Ishikawa (cell line): Measurements from ENCODE around the gene GAMT.
A peak's percentile ranks its signal among the peaks of the same experiment; 100 is the strongest.

Experiments
- CEBPB ChIP-seq: IDR thresholded peaks from 2 replicates; pipeline ENCODE4 v1.6.1; 2012
- CREB1 ChIP-seq: IDR thresholded peaks from 2 replicates; pipeline ENCODE4 v1.6.1; 2012; ENCODE audit warnings: low read depth
- EGR1 ChIP-seq: IDR thresholded peaks from 2 replicates; pipeline ENCODE4 v1.6.1; 2012
- EP300 ChIP-seq: IDR thresholded peaks from 2 replicates; pipeline ENCODE4 v1.6.1; 2012; ENCODE audit warnings: borderline replicate concordance
- FOXM1 ChIP-seq: IDR thresholded peaks from 2 replicates; pipeline ENCODE4 v1.6.1; 2012; ENCODE audit warnings: low read depth, borderline replicate concordance
- NFIC ChIP-seq: IDR thresholded peaks from 2 replicates; pipeline ENCODE4 v1.6.1; 2012
- RAD21 ChIP-seq: IDR thresholded peaks from 2 replicates; pipeline ENCODE4 v1.6.1; 2012; ENCODE audit warnings: low read depth
- TAF1 ChIP-seq: IDR thresholded peaks from 2 replicates; pipeline ENCODE4 v1.6.1; 2012; ENCODE audit warnings: low read depth, mild to moderate bottlenecking
- TCF12 ChIP-seq: IDR thresholded peaks from 2 replicates; pipeline ENCODE4 v1.6.1; 2012; ENCODE audit warnings: low read depth
- TEAD4 ChIP-seq: IDR thresholded peaks from 2 replicates; pipeline ENCODE4 v1.6.1; 2012
- YY1 ChIP-seq: IDR thresholded peaks from 2 replicates; pipeline ENCODE4 v1.6.1; 2012; ENCODE audit warnings: low read depth
- ZBTB7A ChIP-seq: IDR thresholded peaks from 2 replicates; pipeline ENCODE4 v1.6.1; 2012; ENCODE audit warnings: low read depth
- TF ChIP-seq, protein P1 (sequence below): IDR thresholded peaks from 2 replicates; pipeline ENCODE4 v1.6.1; 2012
- TF ChIP-seq, protein P2 (sequence below): IDR thresholded peaks from 2 replicates; pipeline ENCODE4 v1.6.1; 2012
- TF ChIP-seq, protein P3 (sequence below): IDR thresholded peaks from 2 replicates; pipeline ENCODE4 v1.6.1; 2012; ENCODE audit warnings: low read depth, mild to moderate bottlenecking

Gene GAMT

DNA sequence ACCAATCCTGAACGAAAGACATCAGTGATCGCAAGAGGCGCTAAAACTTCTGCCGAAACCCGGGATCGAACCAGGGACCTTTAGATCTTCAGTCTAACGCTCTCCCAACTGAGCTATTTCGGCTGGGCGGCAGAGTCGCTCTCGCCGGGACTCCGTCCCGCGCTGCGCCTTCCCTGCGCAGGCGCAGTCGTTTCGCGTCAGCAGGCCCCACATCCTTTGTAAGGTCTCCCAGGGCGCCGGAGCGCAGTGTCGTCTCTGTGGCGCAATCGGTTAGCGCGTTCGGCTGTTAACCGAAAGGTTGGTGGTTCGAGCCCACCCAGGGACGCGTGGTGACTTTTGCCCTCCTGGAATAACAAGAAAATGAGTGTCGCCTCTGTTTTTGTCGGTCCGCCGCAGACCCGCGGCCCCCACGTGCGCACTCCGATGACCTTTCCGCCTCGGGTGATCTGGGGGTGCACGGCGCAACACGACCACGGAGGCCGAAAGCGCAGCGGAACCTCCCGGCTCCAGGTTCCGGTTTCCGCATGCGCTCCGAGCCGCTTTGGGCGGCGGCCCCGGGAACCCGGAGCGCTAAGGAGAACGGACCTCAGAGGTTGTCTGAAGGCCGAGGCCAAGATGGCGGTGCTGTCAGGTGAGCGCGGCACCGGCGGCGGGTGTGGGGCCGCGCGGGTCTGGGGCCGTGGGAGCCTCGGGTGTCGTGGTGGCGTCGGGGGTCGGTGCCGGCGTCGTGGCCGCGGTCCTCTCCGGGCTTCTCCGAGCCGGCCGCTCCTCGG is 17.8 kb downstream of the GAMT start, which contains the start of gene NDUFS7:
Gene NDUFS7 (plus strand): TSS at position 596 of the 773 bp plus-strand sequence. CDS start 20 bp downstream, at position 616.
- TF ChIP-seq, protein P1, sequence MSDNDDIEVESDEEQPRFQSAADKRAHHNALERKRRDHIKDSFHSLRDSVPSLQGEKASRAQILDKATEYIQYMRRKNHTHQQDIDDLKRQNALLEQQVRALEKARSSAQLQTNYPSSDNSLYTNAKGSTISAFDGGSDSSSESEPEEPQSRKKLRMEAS, result peak; percentile 88
- TF ChIP-seq NFIC, result 0 out of 2 replicates have a peak, but pooled peaks have one; percentile 33
- peak; percentile 37; the same call in 1 of the 2 replicates for TF ChIP-seq EGR1
- TF ChIP-seq TAF1, result peak; percentile 87
- peak; percentile 96 for TF ChIP-seq YY1
- TF ChIP-seq, protein P2, sequence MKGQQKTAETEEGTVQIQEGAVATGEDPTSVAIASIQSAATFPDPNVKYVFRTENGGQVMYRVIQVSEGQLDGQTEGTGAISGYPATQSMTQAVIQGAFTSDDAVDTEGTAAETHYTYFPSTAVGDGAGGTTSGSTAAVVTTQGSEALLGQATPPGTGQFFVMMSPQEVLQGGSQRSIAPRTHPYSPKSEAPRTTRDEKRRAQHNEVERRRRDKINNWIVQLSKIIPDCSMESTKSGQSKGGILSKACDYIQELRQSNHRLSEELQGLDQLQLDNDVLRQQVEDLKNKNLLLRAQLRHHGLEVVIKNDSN, result peak; percentile 80
- TF ChIP-seq TEAD4, result peak; percentile 94
- peak; percentile 83; the same call in 1 of the 2 replicates for TF ChIP-seq TCF12
- peak; percentile 35; the same call in 1 of the 2 replicates for TF ChIP-seq FOXM1
- TF ChIP-seq, protein P3, sequence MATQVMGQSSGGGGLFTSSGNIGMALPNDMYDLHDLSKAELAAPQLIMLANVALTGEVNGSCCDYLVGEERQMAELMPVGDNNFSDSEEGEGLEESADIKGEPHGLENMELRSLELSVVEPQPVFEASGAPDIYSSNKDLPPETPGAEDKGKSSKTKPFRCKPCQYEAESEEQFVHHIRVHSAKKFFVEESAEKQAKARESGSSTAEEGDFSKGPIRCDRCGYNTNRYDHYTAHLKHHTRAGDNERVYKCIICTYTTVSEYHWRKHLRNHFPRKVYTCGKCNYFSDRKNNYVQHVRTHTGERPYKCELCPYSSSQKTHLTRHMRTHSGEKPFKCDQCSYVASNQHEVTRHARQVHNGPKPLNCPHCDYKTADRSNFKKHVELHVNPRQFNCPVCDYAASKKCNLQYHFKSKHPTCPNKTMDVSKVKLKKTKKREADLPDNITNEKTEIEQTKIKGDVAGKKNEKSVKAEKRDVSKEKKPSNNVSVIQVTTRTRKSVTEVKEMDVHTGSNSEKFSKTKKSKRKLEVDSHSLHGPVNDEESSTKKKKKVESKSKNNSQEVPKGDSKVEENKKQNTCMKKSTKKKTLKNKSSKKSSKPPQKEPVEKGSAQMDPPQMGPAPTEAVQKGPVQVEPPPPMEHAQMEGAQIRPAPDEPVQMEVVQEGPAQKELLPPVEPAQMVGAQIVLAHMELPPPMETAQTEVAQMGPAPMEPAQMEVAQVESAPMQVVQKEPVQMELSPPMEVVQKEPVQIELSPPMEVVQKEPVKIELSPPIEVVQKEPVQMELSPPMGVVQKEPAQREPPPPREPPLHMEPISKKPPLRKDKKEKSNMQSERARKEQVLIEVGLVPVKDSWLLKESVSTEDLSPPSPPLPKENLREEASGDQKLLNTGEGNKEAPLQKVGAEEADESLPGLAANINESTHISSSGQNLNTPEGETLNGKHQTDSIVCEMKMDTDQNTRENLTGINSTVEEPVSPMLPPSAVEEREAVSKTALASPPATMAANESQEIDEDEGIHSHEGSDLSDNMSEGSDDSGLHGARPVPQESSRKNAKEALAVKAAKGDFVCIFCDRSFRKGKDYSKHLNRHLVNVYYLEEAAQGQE, result no peak
- TF ChIP-seq RAD21, result peak; percentile 15; the same call in 1 of the 2 replicates
- peak; percentile 72 for TF ChIP-seq ZBTB7A
- peak; percentile 61 for TF ChIP-seq EP300
- peak; percentile 83 for TF ChIP-seq CEBPB
- TF ChIP-seq CREB1, result 0 out of 2 replicates have a peak, but pooled peaks have one; percentile 12

DNA sequence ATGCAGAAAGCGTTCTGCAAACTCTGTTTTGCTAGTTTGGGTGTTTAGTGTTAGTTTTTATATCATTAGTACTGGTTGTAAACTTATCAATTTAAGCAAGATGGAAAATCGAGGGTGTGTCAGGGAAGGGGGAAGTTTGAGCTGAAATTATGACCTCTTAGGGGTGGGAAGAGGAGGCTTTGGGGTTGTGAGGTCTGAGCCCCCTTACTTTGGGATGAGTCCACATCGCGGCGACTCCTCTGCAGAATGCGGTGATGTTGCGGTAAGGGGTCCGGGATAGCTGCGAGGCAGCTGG is 18.4 kb downstream of the GAMT start:
- TF ChIP-seq ZBTB7A (peak; percentile 38; the same call in 1 of the 2 replicates), NFIC (no peak), CREB1 (no peak), EGR1 (no peak), EP300 (no peak), RAD21 (peak; percentile 12; the same call in 1 of the 2 replicates), TCF12 (no peak)
- TF ChIP-seq, protein P3, result no peak
- TF ChIP-seq, protein P2, result no peak

DNA sequence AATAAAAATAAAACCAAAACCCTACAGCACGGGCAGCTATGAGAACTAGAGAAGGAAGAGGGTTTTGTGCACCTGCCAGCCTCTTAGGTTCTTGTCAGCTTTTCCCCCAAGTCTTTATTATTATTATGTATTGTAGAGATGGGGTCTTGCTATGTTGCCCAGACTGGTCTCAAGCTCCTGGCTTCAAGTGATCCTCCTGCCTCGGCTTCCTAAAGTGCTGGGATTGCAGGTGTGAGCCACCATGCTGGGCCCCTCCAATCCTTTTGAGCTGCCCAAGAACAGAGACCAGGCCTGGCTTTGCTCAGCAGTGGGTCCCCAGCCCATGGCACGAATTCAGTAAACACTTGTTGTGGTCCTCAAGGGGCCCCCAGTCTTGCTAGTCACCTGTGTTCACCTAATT is 19.1 kb downstream of the GAMT start:
- no peak for TF ChIP-seq YY1
- no peak for TF ChIP-seq RAD21
- TF ChIP-seq FOXM1, result no peak
- TF ChIP-seq, protein P1, result no peak
- TF ChIP-seq TEAD4, result no peak
- no peak for TF ChIP-seq CEBPB
- TF ChIP-seq EGR1, result no peak
- no peak for TF ChIP-seq NFIC
- TF ChIP-seq, protein P3, result no peak
- no peak for TF ChIP-seq CREB1
- TF ChIP-seq ZBTB7A, result no peak
- TF ChIP-seq TCF12, result no peak
- TF ChIP-seq TAF1, result no peak
- TF ChIP-seq, protein P2, result no peak
- TF ChIP-seq EP300, result no peak
